ENCODE data around the gene ACAP1.

Gene ACAP1

GRCh38 chr17:7296189-7296861, 40.0 kb upstream of the ACAP1 start:
- Mint-ChIP-seq H3K36me3 (ENCODE audit: low read depth) (no peaks in the 10 kb centered on the region), H3K4me1 (peaks cover 39% of the 10 kb centered on the region), H3K4me3 (peak overlapping the region; percentile 61), H3K27ac (no peak overlapping the region), H3K9me3 (no peaks in the 10 kb centered on the region), H3K27me3 (ENCODE audit: low read depth, poor library complexity) (peaks cover 80% of the 10 kb centered on the region)
- peak; percentile 88 for TF ChIP-seq CTCF (IDR thresholded peaks at IDR 0.05)
- peak; percentile 94 for DNase-seq

GRCh38 chr17:7304179-7304578, 32.1 kb upstream of the ACAP1 start:
- Mint-ChIP-seq H3K4me1 (peaks cover 13% of the 10 kb centered on the region), H3K4me3 (peak overlapping the region; percentile 17), H3K36me3 (ENCODE audit: low read depth) (peaks cover 2% of the 10 kb centered on the region), H3K27ac (no peak overlapping the region), H3K27me3 (ENCODE audit: low read depth, poor library complexity) (peaks cover 29% of the 10 kb centered on the region), H3K9me3 (peaks cover 4% of the 10 kb centered on the region)
- no peak for DNase-seq
- no peak for TF ChIP-seq CTCF (IDR thresholded peaks at IDR 0.05)

GRCh38 chr17:7306911-7307685, 29.2 kb upstream of the ACAP1 start, which contains the start of gene EIF5A:
Gene EIF5A, plus strand, starts transcription at chr17:7307628. Its CDS starts 2,008 bp downstream, at chr17:7309636.
- peaks cover 4% of the 10 kb centered on the region for H3K9me3 Mint-ChIP-seq

GRCh38 chr17:7307686-7308624, 28.4 kb upstream of the ACAP1 start:
- H3K36me3 Mint-ChIP-seq (ENCODE audit: low read depth), result peaks cover 37% of the 10 kb centered on the region
- TF ChIP-seq CTCF (IDR thresholded peaks at IDR 0.05), result no peak
- H3K9me3 Mint-ChIP-seq, result peaks cover 4% of the 10 kb centered on the region
- peak overlapping the region; percentile 98 for H3K27ac Mint-ChIP-seq
- H3K4me3 Mint-ChIP-seq, result peak overlapping the region; percentile 94
- H3K27me3 Mint-ChIP-seq (ENCODE audit: low read depth, poor library complexity), result peaks cover 9% of the 10 kb centered on the region
- H3K4me1 Mint-ChIP-seq, result peaks cover 40% of the 10 kb centered on the region
- peak; percentile 47 for DNase-seq

More at GRCh38 chr17:7306911-7307685, 29.2 kb upstream of the ACAP1 start, which contains the start of gene EIF5A:
- Mint-ChIP-seq H3K27me3 (ENCODE audit: low read depth, poor library complexity) (peaks cover 9% of the 10 kb centered on the region), H3K4me1 (peaks cover 34% of the 10 kb centered on the region), H3K27ac (peak within 1 kb of the TSS; percentile 99), H3K4me3 (peak within 1 kb of the TSS; percentile 94), H3K36me3 (ENCODE audit: low read depth) (peaks cover 29% of the 10 kb centered on the region)
- TF ChIP-seq CTCF (IDR thresholded peaks at IDR 0.05), result no peak
- peak; percentile 100 for DNase-seq

GRCh38 chr17:7308625-7309433, 27.5 kb upstream of the ACAP1 start:
- peaks cover 49% of the 10 kb centered on the region for H3K4me1 Mint-ChIP-seq
- H3K9me3 Mint-ChIP-seq, result peaks cover 4% of the 10 kb centered on the region
- H3K27ac Mint-ChIP-seq, result peak overlapping the region; percentile 98
- peaks cover 4% of the 10 kb centered on the region for H3K27me3 Mint-ChIP-seq (ENCODE audit: low read depth, poor library complexity)
- H3K36me3 Mint-ChIP-seq (ENCODE audit: low read depth), result peaks cover 40% of the 10 kb centered on the region
- peak overlapping the region; percentile 94 for H3K4me3 Mint-ChIP-seq
- DNase-seq, result peak; percentile 66
- no peak for TF ChIP-seq CTCF (IDR thresholded peaks at IDR 0.05)

Measured in nephron progenitor cell (in vitro differentiated cells).